ENCODE results near the gene NKAIN2.

NKAIN2 gene

GRCh38 chr6:124795643-124796463 lies 992.2 kb downstream of the NKAIN2 start:
- DNase-seq (ENCODE audit: low read depth in 2 of 3, low spot score in 2 of 3) = no peak

DNA sequence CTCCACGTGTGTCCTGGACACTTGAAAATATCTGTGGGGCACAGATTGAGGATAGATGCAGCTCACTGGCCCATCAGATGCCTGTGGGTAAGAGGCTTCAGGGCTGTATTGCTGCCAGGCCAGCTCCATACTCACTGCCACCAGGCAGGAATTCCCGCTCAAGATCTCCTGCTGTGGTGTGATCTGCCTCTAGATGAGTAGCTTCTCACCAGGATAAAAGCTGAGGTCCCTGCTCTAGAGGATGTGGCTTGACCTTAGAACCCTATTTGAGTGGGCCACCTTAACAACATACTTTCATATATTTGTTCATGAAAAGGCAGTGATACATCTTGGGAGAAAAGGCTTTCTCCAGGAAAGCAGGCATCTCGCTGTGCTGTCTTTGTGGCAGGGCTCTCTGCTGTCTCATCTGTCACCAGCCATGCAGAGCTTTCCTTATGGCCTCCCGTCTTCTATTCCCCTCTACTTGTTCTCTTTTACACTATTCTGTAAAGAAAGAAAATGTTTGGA lies 992.9 kb downstream of the NKAIN2 start:
- no peak for DNase-seq (ENCODE audit: low read depth in 2 of 3, low spot score in 2 of 3)

DNA sequence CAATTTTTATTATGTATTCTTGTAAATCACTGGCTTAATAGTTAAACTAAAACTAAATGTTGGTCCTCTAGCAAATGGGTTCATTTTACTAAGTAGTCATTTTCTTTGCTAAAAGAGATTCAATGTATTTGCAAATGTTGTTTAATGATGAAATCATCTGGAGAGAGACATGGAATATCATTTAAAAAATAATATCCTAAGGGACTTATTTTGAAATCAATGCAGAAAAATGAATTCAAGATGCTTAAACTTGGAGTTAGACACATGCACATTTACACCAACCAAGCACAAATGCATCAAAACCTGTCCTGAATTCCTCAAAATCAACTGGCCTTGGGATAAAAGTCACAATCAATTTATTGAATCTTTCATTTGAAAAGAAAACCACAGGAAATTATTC lies 993.6 kb downstream of the NKAIN2 start:
- no peak for DNase-seq (ENCODE audit: low read depth in 2 of 3, low spot score in 2 of 3)

GRCh38 chr6:124798942-124799496 lies 995.4 kb downstream of the NKAIN2 start:
- no peak for DNase-seq (ENCODE audit: low read depth in 2 of 3, low spot score in 2 of 3)

DNA sequence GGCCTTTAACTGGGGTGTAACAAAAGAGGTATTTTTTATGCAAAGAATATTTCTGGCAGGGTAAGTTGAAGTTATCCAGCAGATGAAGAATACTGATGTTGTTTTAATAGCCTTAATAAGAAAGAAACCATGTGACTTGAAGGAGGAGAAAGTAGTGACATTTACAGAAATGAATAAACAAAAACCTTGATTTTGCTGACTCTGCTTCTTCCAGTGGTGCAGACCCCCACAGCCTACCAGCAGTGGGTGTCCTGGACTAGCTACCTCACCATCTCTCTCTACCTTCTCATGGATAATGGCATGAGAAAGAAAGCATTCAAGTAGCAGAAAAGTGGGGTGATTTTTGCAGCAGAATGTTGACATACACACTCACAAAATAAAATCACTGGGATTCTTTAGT lies 996.0 kb downstream of the NKAIN2 start:
- no peak for DNase-seq (ENCODE audit: low read depth in 2 of 3, low spot score in 2 of 3)

- DNase-seq (ENCODE audit: low read depth in 2 of 3, low spot score in 2 of 3) = no peak
Observed at GRCh38 chr6:124800222-124800621, 996.6 kb downstream of the NKAIN2 start.

GRCh38 chr6:124812067-124812466 lies 1008.4 kb downstream of the NKAIN2 start:
- no peak for DNase-seq (ENCODE audit: low read depth in 2 of 3, low spot score in 2 of 3)

- no peak for DNase-seq (ENCODE audit: low read depth in 2 of 3, low spot score in 2 of 3)
Observed at GRCh38 chr6:124819346-124819745, 1015.7 kb downstream of the NKAIN2 start.

DNA sequence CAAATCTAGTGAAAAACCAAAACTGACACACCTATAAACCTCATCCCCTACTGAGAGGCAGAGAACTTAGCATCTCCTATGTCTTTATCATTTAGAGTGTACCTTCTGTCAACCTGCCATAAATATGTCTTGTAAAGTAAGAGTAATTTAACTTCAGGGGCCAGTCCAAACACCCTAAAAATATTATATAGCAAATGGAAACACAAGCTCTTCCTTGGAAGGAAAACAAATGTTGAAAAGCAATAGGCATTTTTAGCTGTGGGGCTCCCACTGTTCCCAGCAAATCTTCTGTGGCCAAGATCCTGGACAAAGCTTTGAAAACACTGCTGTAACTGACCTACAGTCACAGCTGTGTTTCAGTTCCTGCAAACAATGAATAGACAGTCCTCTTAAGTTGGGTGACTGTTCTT lies 1018.5 kb downstream of the NKAIN2 start:
- DNase-seq (ENCODE audit: low read depth in 2 of 3, low spot score in 2 of 3) = no peak

- DNase-seq (ENCODE audit: low read depth in 2 of 3, low spot score in 2 of 3) = no peak
Observed at GRCh38 chr6:124822721-124823120, 1019.1 kb downstream of the NKAIN2 start.

DNA sequence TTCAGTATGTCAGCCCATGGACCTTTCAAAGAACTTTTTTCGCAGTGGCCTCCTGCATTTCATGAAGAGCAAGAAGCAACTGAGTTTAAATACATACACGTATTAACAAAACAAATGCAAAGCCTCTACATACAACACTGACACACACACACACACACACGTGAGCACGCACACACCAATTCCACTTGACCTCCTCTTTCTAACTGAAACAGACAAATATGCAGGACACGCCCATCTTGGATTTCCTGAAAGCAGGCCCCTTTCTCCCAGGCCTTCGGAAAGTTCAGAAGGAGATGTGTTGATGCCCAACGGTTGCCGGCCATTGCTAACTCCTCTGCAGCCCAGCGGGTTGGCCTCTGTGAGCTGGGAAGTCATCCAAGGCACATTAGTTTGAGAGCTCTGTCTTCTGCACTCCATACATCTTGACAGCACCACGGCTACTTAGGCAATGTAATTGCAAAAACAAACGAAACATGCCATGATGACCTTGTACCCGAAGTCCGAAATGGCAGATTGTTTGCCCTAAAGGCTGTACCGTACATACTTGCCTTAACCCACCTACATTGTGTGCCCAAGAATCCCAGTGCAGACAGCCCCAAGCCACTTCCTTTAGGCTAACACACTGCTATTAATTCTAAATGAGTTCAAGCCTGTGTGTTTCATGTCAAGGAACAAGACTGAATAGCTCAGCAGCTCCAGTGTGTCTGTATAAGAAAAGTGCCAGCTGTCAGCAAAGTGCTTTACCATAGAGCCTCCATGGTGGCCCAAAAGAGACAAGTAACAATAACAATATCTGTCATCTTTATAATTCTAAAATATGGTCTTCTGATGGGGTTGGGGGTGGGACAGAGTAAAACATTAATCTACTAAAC lies 1019.8 kb downstream of the NKAIN2 start:
- DNase-seq (ENCODE audit: low read depth in 2 of 3, low spot score in 2 of 3) = no peak

DNA sequence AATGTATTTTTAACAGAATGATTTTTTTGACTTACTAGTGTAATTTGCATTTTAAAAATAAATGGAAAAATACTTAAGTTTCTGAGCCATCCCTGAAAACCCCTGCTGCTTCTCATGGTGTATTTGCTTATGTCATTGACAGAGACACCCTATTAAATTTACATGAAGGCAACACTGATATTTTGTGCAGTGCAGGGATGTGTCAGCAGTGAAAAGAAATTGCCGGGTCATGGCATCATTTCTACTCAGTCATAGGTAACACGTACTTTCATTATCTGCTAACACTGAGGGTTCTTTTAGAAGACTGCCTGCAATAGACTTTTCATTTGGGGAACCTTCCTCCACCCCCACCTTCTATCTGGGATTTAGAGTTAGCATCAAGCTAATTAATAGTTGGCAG lies 1021.9 kb downstream of the NKAIN2 start:
- no peak for DNase-seq (ENCODE audit: low read depth in 2 of 3, low spot score in 2 of 3)

- DNase-seq (ENCODE audit: low read depth in 2 of 3, low spot score in 2 of 3) = no peak
Observed at GRCh38 chr6:124829822-124830221, 1026.2 kb downstream of the NKAIN2 start.

DNA sequence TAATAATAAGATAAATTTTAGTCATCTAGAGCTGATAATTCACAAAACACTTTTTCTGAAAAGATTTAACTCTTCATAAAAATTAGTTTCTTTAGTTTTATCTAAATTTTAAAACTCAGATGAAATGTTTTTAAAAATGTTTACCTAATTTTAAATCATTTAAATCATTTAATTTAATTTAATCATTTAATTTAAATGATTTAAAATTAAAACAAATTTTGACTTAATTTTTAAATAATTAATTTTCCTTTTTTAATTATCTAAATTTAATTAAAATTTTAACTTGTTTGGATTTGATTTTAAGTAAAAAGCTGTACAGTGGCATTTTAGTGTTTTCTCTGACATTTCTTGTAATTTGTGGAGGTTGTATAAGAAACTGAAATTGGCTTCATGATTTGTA lies 1026.8 kb downstream of the NKAIN2 start:
- no peak for DNase-seq (ENCODE audit: low read depth in 2 of 3, low spot score in 2 of 3)

DNA sequence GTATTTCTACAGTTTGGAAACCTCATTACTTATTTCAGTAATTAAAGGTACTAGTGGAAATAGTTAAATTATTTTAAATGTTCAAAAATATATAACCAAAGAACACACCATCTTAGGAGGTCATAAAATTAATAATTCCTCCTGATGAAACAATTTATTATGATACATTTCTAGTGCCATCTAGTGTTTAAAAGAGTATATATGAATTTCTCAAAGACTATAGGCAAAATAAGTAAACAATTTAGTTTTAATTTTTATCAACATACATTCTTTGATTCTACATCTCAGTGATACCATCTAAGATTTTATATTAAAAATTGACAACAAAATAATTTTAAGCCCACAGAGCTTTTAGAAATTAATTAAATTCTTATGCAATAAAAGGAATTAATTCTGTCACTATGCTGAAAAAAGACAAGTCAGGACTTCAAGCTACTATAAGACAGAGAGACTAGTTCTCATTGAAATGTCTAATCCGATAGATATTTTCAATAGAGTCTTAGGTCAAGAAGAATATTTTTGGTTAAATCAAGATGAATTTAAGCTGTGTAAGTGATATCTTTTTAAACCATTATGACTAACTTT lies 1050.8 kb downstream of the NKAIN2 start:
- DNase-seq (ENCODE audit: low read depth in 2 of 3, low spot score in 2 of 3) = no peak

DNA sequence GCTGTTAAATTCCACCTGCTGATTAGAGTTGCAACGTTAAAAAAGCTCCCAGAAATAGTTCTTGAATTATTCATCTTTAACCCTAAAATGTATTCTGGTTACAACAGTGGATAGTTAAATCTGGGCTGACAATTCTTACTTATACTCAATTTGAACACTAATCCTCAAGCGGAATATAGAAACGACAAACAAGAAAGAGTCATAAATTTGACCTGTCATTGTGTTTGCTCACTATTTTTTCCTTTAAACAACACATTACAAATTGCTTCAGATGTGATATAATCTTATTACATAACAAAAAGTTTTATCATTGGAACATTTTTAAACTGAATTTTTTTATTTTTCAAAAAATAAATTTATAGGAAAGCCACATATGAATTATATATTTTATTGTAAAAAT lies 1054.1 kb downstream of the NKAIN2 start:
- DNase-seq (ENCODE audit: low read depth in 2 of 3, low spot score in 2 of 3) = no peak

- DNase-seq (ENCODE audit: low read depth in 2 of 3, low spot score in 2 of 3) = no peak
Observed at GRCh38 chr6:124858564-124858963, 1054.9 kb downstream of the NKAIN2 start.

DNA sequence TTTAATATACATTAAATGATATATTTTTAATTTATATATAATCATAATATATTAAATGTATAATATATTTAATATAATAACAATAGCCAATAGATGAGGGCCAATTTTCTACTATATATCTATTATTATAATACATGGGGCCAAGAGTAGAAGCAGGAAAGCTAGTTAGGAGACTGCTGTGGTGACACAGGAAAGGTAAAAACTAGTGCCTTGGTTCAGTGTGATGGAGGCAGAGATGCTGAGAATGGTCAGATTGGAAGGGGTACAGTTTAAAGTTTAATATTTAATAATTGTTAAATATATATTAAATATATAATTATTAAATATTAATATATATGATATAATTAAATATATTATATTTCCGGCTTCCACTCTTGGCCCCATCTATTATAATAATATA lies 1055.7 kb downstream of the NKAIN2 start:
- DNase-seq (ENCODE audit: low read depth in 2 of 3, low spot score in 2 of 3) = no peak

DNA sequence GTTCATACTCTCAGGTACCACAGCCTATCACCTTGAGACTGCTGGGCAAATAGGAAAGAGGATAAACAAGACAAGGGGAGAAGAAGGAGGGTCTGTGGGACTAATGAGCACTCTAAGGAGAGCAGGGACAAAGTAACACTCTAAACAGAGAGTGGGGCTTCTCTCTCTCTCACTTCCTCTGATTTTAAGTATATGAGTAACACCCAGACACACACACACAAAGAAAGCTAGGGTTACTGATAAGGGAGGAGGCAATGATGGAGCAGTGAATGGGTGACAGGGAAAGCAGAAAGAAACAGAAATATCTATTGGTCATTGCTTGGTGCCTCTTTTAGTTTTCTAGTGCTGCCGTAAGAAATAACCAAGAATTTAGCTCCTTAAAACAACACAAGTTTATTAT lies 1062.4 kb downstream of the NKAIN2 start:
- DNase-seq (ENCODE audit: low read depth in 2 of 3, low spot score in 2 of 3) = no peak

GRCh38 chr6:124867121-124867520 lies 1063.5 kb downstream of the NKAIN2 start:
- DNase-seq (ENCODE audit: low read depth in 2 of 3, low spot score in 2 of 3) = no peak

- no peak for DNase-seq (ENCODE audit: low read depth in 2 of 3, low spot score in 2 of 3)
Observed at GRCh38 chr6:124868481-124868880, 1064.8 kb downstream of the NKAIN2 start.
